Nucleus accumbens (tissue), 56 donors: ENCODE data around the gene GIPC2.
"Not testable (repeated sequence)": the region's sequence is repeated elsewhere in the genome, so short reads cannot be mapped to it uniquely, and the experiment has no call there.

Source experiments
- DNase-seq, 56 donors: peaks; one replicate each; lab custom pipeline; 2025; lab: John Stamatoyannopoulos, UW

The GIPC2 gene

DNA sequence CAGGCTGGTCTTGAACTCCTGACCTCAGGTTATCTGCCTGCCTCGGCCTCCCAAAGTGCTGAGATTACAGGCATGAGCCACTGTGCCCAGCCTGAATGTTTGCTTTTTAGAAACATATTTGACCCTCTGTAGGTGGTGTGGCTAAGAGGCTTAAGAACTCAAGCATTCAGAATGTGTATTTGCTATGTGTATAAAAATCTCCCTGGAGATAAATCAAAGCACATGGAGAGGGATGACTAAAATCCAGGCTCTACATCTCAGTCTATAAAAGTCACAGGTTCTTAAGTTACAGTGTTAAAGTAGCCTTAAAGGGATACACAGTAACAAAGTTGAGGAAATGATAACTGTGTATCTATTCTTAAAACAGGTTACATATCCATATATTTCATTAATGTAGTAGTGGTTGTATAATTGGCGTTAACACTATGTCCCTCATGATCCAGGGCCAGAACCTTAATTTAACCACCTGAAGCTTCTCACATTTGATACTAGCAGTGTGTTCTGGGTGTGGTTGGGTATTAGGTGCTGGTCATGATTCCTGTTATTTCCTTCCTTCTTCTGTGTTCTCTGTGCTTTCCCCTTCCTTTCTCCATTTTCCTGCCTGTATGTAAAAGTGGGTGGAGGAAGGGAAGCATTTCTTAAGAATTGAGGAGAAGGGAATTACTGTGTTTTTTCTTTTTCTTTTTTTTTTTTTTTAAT lies 16.2 kb downstream of the GIPC2 start:
- DNase-seq: no peak

DNA sequence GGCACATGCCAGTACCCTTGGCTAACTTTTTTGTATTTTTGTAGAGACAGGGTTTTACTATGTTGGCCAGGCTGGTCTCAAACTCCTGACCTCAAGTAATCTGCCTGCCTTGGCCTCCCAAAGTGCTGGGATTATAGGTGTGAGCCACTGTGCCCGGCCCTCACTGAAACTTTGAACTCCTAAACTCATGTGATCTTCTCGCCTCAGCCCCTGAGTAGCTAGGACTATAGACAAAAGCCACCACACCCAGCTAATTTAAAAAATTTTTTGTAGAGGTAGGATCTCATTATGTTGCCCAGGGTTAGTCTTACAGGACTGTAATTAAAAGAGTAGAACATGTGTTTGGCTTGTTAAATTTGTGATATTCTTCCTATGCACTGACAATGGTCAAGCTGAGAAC lies 19.1 kb downstream of the GIPC2 start:
- DNase-seq: not testable (repeated sequence)

- no peak for DNase-seq
Observed at GRCh38 chr1:78068681-78069283, 23.0 kb downstream of the GIPC2 start.

DNA sequence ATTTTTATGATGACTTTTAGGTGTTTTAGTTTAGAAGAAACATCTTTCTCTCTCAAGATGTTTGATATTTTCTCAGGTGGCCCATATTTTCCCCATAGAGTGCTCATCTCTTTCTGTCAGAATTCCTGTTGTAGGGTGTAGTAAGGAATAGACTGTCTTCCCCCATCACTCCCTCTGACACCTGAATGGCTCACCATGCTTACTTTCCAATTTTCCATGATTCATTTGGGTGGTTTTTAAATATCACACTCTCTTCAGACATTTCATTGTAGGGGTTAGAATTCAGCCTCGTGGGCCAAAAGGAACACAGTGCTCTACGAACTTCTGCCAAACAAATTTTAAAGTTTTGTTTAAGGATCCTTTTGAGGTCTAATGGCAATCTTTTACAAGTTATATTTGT lies 24.0 kb downstream of the GIPC2 start:
- no peak for DNase-seq

DNA sequence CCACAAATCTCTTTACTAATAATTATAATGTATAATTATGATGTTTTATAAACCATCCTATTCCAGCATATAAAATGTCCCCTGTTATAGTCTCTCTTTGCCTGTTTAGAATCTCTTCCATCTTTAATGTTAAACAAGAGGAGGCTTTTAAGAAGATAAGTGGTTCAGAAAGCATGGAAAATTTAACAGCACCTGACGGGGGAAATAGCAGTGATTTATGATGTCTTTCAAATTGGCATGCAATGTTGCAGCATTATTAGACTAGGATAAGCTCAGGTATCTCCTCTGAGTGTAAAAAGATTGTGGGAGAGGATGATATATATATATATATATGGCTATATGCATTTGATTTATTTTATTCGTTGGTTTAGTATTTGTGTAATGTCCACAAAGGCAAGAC lies 24.4 kb downstream of the GIPC2 start:
- DNase-seq: no peak

DNA sequence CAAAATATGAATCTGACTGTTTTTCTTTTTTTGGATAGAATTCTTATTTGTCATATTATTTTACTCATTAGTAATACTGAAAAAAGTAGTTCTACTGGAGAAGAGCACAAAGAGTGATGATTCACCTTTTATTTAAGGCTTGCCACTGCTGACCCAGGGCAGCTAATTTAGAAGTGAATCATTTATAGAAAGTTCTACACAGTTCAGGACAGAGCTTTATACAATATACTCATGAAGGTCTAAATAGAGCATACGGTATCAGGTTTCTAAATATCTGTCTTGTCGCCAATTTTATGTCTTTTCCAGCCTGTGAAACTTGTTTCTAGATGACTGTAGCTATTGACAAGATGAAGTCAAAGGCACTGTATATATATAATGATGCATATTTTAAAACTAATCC lies 25.0 kb downstream of the GIPC2 start:
- DNase-seq: no peak

DNA sequence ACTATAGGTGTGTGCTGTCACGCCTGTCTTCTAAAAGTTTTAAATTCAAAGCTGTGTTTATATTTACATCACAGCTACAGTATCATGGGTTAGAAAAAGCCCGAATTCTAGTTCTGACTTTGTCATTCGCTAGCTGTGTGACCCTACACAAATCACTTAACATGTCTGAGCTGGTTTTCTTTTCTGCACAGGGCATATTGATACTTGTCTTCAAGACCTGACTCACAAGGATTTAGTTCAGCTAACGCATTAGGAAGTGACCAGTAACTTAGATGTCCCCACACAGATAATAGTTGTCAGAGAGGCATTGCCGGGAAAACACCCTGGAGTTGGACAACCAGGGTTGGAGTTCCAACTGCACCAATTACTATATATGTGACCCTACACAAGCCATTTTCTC lies 25.9 kb downstream of the GIPC2 start:
- no peak for DNase-seq

GRCh38 chr1:78072216-78072615 lies 26.4 kb downstream of the GIPC2 start:
- DNase-seq: no peak

DNA sequence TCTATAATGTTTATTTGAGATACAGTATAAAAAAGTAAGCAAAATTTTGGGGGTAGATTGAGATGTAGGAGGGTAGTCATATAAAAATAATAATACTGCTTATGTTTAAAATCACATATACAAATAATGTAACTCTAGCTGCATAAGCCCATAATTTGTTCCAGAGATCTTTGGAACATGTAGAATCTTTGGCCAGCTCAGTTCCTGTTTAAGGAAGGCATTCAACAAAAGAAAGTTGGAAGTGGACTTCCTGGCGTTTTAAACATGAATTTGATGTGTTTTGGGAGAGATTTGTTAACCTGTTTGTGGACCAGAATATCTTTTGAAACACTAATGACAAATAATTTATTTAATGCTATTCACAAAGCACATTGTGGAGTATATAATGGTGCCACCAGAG lies 27.7 kb downstream of the GIPC2 start:
- DNase-seq: no peak

GRCh38 chr1:78075621-78076020 lies 29.9 kb downstream of the GIPC2 start:
- no peak for DNase-seq

DNA sequence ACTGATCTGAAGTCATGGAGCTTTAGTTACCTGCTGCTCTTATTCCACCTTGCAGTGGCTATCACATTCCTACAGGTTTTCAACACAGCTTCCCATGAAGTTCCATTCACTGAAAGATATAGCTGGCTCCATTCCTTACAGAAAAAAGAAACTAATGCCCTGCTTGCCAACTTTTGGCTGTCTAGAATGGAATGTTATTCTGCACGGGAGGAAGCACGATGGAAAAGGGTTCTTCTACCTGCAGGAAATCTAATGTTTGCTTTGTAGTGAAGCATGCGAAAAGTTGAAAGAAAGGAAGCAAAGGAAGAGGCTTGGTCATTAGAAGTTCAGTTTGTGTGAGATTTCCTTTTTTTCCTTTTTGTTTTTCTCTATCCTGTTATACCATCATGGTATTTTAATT lies 32.6 kb downstream of the GIPC2 start:
- no peak for DNase-seq

GRCh38 chr1:78079580-78079979 lies 33.8 kb downstream of the GIPC2 start:
- DNase-seq: no peak

- DNase-seq: no peak
Observed at GRCh38 chr1:78080767-78081166, 35.0 kb downstream of the GIPC2 start.

DNA sequence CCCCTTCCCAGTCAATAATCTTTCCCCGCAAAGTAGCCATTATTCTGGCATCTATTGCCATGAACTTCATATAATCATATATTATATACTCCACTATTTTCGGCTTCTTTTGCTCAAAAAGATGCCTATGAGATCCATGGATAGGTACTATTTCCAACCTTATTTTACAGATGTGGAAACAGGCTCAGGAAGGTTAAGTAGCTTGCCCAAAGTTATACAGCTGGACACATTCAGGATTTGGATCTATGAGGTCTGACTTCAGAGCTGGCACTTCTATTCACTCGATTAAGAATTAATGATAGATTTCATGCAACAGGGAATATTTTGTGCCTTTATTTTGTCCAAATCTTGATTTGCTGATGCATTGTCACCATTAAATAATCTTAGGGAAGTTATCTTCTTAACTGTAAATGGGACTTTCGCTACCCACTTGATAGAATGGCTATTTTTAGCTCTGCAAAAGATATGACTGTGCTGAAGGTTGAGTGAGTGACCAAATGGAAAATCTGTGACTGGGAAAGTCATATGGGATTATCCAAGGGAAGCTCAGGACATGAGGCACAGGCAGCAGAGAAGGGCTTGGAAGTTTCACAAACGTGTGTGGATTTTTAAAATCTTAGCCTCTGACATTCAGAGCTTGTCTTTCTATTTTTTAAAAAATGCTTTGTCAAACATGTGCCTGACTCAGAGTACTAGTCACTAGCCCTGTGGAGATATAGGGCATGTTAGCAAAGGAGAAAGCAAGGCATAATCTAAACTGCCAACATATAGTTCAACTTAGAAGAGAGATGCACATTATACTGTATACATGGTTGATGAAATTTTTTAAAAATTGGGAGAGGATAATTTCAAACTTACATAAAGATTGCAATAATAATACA lies 36.5 kb downstream of the GIPC2 start:
- DNase-seq: no peak

DNA sequence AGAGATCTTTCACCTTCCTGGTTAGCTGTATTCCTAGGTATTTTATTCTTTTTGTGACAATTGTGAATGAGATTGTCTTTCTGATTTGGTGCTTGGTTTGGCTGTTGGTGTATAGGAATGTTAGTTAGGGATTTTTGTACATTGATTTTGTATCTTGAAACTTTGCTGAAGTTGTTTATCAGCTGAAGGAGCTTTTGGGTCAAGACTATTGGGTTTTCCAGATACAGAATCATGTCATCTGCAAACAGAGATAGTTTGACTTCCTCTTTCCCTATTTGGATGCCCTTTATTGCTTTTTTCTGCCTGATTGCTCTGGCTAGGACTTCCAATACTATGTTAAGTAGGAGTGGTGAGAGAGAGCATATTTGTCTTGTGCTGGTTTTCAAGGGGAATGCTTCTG lies 38.9 kb downstream of the GIPC2 start:
- DNase-seq: not testable (repeated sequence)

- DNase-seq: no peak
Observed at GRCh38 chr1:78086697-78087096, 40.9 kb downstream of the GIPC2 start.

- DNase-seq: no peak
Observed at GRCh38 chr1:78088015-78088414, 42.2 kb downstream of the GIPC2 start.

- no peak for DNase-seq
Observed at GRCh38 chr1:78088486-78088885, 42.7 kb downstream of the GIPC2 start.

DNA sequence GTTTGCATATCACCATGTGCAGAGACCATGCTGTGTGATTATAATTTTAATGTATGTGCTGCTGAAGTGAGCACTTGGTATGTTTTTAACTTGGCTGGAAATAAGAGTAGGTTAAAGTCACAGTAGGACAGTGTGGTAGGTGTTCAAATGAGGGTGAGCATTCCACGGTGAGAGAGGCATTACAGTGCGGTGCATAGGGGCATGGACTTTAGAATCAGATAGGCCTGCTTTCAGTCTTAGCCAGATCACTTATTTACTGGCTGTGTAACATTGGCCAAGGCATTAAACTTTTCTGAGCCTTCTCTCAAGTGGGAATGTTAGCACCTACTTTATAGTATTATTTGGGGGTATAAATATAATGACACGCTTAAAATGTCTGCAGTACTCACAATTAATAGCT lies 43.2 kb downstream of the GIPC2 start:
- DNase-seq: no peak

- DNase-seq: no peak
Observed at GRCh38 chr1:78090472-78091133, 44.8 kb downstream of the GIPC2 start.

- no peak for DNase-seq
Observed at GRCh38 chr1:78091215-78091813, 45.5 kb downstream of the GIPC2 start.
